GM23338 (cell line): Measurements from ENCODE around the gene NID2. TPM values are rescaled to one million over a fixed set of nuclear protein-coding genes. Genes with fewer than 3 reads are reported as not detected.
A peak's percentile ranks its signal among the peaks of the same experiment; 100 is the strongest.

Experiments
- ATAC-seq: fragments of 200-7000 bp; cut with Tn5 transposase; 3 replicates; pipeline ENCODE4 v1.9.1; 2020
- DNase-seq: peaks from one replicate; pipeline ENCODE4 v3.0.0-alpha.2; 2015; ENCODE audit warnings: low spot score
- H2AFZ ChIP-seq: fragments of 200-600 bp; sonication (generic); 2 replicates; pipeline ENCODE4 v1.8.0; 2016; ENCODE audit warnings: antibody characterized with exemption, mild to moderate bottlenecking, moderate library complexity
- H3F3A ChIP-seq: fragments of 200-600 bp; sonication (generic); replicated peaks from 2 replicates; pipeline ENCODE4 v1.8.0; 2017; ENCODE audit warnings: antibody characterized with exemption, mixed run types, low read depth
- H3K27ac ChIP-seq: fragments of 200-600 bp; sonication (generic); 2 replicates; pipeline ENCODE4 v1.6.1; 2016; ENCODE audit warnings: low read depth
- H3K27me3 ChIP-seq: fragments of 200-600 bp; sonication (generic); 2 replicates; pipeline ENCODE4 v1.8.0; 2016; ENCODE audit warnings: mild to moderate bottlenecking, mixed run types, moderate library complexity; ENCODE audit not compliant: insufficient read depth
- H3K36me3 ChIP-seq: fragments of 200-600 bp; sonication (generic); 2 replicates; pipeline ENCODE4 v1.8.0; 2016; ENCODE audit warnings: mild to moderate bottlenecking; ENCODE audit not compliant: insufficient read depth
- H3K4me1 ChIP-seq: fragments of 200-600 bp; sonication (generic); 2 replicates; pipeline ENCODE4 v1.8.0; 2016; ENCODE audit warnings: mild to moderate bottlenecking, moderate library complexity; ENCODE audit not compliant: insufficient read depth
- H3K4me2 ChIP-seq: fragments of 200-600 bp; sonication (generic); 2 replicates; pipeline ENCODE4 v1.7.1; 2017; ENCODE audit warnings: mixed run types
- H3K4me3 ChIP-seq: fragments of 200-600 bp; sonication (generic); 2 replicates; pipeline ENCODE4 v1.6.1; 2016; ENCODE audit warnings: mixed run types
- H3K79me2 ChIP-seq: fragments of 200-600 bp; sonication (generic); replicated peaks from 2 replicates; pipeline ENCODE4 v1.8.0; 2017; ENCODE audit warnings: mild to moderate bottlenecking; ENCODE audit not compliant: insufficient read depth
- H3K9me2 ChIP-seq: fragments of 200-600 bp; sonication (generic); 2 replicates; pipeline ENCODE4 v1.8.0; 2017; ENCODE audit not compliant: insufficient read depth
- H4K20me1 ChIP-seq: fragments of 200-600 bp; sonication (generic); replicated peaks from 2 replicates; pipeline ENCODE4 v1.8.0; 2017; ENCODE audit warnings: mild to moderate bottlenecking; ENCODE audit not compliant: insufficient read depth
- H3K27ac Mint-ChIP-seq: 2 replicates; pipeline ENCODE4 v1.8.0; 2020; ENCODE audit warnings: inconsistent platforms, mild to moderate bottlenecking, moderate library complexity, mixed read lengths
- H3K27me3 Mint-ChIP-seq: 3 replicates; pipeline ENCODE4 v1.8.0; 2022; ENCODE audit warnings: low read depth, mild to moderate bottlenecking, moderate library complexity, mixed read lengths, inconsistent platforms; ENCODE audit not compliant: insufficient read depth, poor library complexity
- H3K36me3 Mint-ChIP-seq: 3 replicates; pipeline ENCODE4 v1.8.0; 2021; ENCODE audit warnings: low read depth, mild to moderate bottlenecking, inconsistent platforms, moderate library complexity, mixed read lengths
- H3K4me1 Mint-ChIP-seq: 3 replicates; pipeline ENCODE4 v1.8.0; 2020; ENCODE audit warnings: mild to moderate bottlenecking, inconsistent platforms, mixed read lengths
- H3K4me3 Mint-ChIP-seq: 3 replicates; pipeline ENCODE4 v1.8.0; 2021; ENCODE audit warnings: moderate library complexity, mild to moderate bottlenecking, inconsistent platforms, mixed read lengths
- H3K9me3 Mint-ChIP-seq: 3 replicates; pipeline ENCODE4 v1.8.0; 2020; ENCODE audit warnings: moderate library complexity, mild to moderate bottlenecking, inconsistent platforms, mixed read lengths
- CTCF ChIP-seq, 2 experiments: fragments of 200-600 bp in 1 of 2; sonication (generic) in 1 of 2; conservative IDR thresholded peaks; 2 replicates each; pipeline versions ENCODE4 v1.5.1 to v1.6.1; 2016 to 2017; ENCODE audit warnings: antibody characterized with exemption in 2 of 2, low read depth in 2 of 2, mild to moderate bottlenecking in 2 of 2, moderate library complexity in 1 of 2
- ETS1 ChIP-seq: IDR thresholded peaks from 2 replicates; pipeline ENCODE4 v1.6.1; 2016; ENCODE audit warnings: antibody characterized with exemption
- EZH2 ChIP-seq: fragments of 200-600 bp; sonication (generic); IDR thresholded peaks from one replicate; pipeline ENCODE4 v1.8.0; 2017; ENCODE audit warnings: antibody characterized with exemption, mild to moderate bottlenecking, low read depth; ENCODE audit not compliant: unreplicated experiment
- EZH2phosphoT487 ChIP-seq: fragments of 200-600 bp; sonication (generic); IDR thresholded peaks from one replicate; pipeline ENCODE4 v1.8.1; 2018; ENCODE audit warnings: antibody characterized with exemption; ENCODE audit not compliant: unreplicated experiment
- JUNB ChIP-seq: IDR thresholded peaks from one replicate; pipeline ENCODE4 v1.6.1; 2016; ENCODE audit warnings: antibody characterized with exemption; ENCODE audit not compliant: unreplicated experiment
- NANOG ChIP-seq: IDR thresholded peaks from 2 replicates; pipeline ENCODE4 v1.6.1; 2016; ENCODE audit warnings: antibody characterized with exemption, borderline replicate concordance
- POLR2AphosphoS5 ChIP-seq: IDR thresholded peaks from 2 replicates; pipeline ENCODE4 v1.6.1; 2016; ENCODE audit warnings: antibody characterized with exemption, low read depth
- REST ChIP-seq: IDR thresholded peaks from one replicate; pipeline ENCODE4 v1.6.1; 2018; ENCODE audit warnings: antibody characterized with exemption; ENCODE audit not compliant: unreplicated experiment
- STAT1 ChIP-seq: IDR thresholded peaks from one replicate; pipeline ENCODE4 v1.6.1; 2016; ENCODE audit warnings: antibody characterized with exemption; ENCODE audit not compliant: unreplicated experiment
- ZNF114 ChIP-seq: fragments of 250-450 bp; sonication (Bioruptor Pico); IDR thresholded peaks from 2 replicates; pipeline ENCODE4 v1.5.0; 2020; ENCODE audit warnings: mild to moderate bottlenecking, moderate library complexity
- ZNF331 ChIP-seq: fragments of 250-450 bp; sonication (Bioruptor Pico); IDR thresholded peaks from 2 replicates; pipeline ENCODE4 v1.5.0; 2020; ENCODE audit warnings: low read depth, mild to moderate bottlenecking, moderate library complexity
- ZNF462 ChIP-seq: fragments of 250-450 bp; sonication (Bioruptor Pico); IDR thresholded peaks from 2 replicates; pipeline ENCODE4 v1.5.0; 2020; ENCODE audit warnings: mild to moderate bottlenecking, moderate library complexity
- polyA plus RNA-seq: library from polyadenylated mRNA; unstranded; fragments of >200 nt; fragmentation: Nextera tagmentation; extraction: Ambion mirVana; gene quantifications from 2 replicates; pipeline ENCODE4 v1.2.1, GENCODE V29; 2016
- total RNA-seq: library from RNA; depleted of rRNA; stranded (reverse); fragments of >200 nt; shearing (Covaris generic); gene quantifications from 2 replicates; pipeline ENCODE4 v1.2.3, GENCODE V29; 2014

The NID2 gene
- total and polyA plus RNA-seq, 2 experiments from 2014 or later: 4.3 to 10.4 TPM

GRCh38 chr14:52020866-52021717, 47.8 kb downstream of the NID2 start:
- ATAC-seq (peak; percentile 79), DNase-seq (peak; percentile 67)
- Mint-ChIP-seq H3K4me3 (no peak overlapping the region), H3K4me1 (peaks cover 37% of the 10 kb centered on the region), H3K9me3 (peaks cover 7% of the 10 kb centered on the region; the same call in 1 of the 3 replicates), H3K27me3 (peaks cover 2% of the 10 kb centered on the region), H3K36me3 (no peaks in the 10 kb centered on the region; the same call in 2 of the 3 replicates), H3K27ac (no peak overlapping the region; the same call in 1 of the 2 replicates)
- Histone ChIP-seq H3K36me3 (no peaks in the 10 kb centered on the region), H2AFZ (no peak overlapping the region), H3K4me3 (no peak overlapping the region), H4K20me1 (no peaks in the 10 kb centered on the region), H3K27me3 (no peaks in the 10 kb centered on the region), H3K4me2 (0 out of 2 replicates have a peak overlapping the region, but pooled peaks have one; percentile 9), H3K4me1 (peaks cover 17% of the 10 kb centered on the region), H3F3A (no peaks in the 10 kb centered on the region), H3K9me2 (0 out of 2 replicates have a peak, but pooled peaks cover 8% of the 10 kb centered on the region), H3K79me2 (no peaks in the 10 kb centered on the region), H3K27ac (no peak overlapping the region)
- TF ChIP-seq EZH2: no peak
- TF ChIP-seq ETS1: no peak
- no peak for TF ChIP-seq EZH2phosphoT487
- no peak for TF ChIP-seq NANOG
- no peak for TF ChIP-seq POLR2AphosphoS5
- TF ChIP-seq JUNB: no peak
- TF ChIP-seq ZNF331 (CRISPR knock-in tag): no peak
- TF ChIP-seq ZNF462 (CRISPR knock-in tag): no peak
- TF ChIP-seq ZNF114 (CRISPR knock-in tag): no peak
- no peak for TF ChIP-seq REST
- TF ChIP-seq CTCF (conservative IDR thresholded peaks at IDR 0.05; ENCODE audit: low read depth in 2 of 2): no peak
- no peak for TF ChIP-seq STAT1
